ENCODE measurements around the gene TAF5.
A peak's percentile ranks its signal among the peaks of the same experiment; 100 is the strongest.

TAF5 gene

DNA sequence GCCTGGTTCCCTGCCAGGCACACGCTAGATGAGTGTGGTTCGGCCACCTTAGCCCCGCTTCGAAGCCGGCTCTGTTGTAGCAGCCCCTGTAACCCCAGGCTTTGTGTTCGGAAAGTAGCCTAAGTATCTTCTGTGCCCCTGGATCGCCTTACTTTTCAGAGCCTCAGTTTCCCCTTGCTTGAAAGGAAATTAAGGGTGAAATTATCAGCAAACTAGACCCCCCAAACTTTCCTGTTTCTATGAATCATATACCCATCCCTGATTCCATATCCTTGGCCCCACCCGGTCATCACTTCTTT, 29.0 kb downstream of the TAF5 start:
- Histone ChIP-seq H3F3A (ENCODE audit: insufficient read depth, low read length) (no peaks in the 10 kb centered on the region), H3K27me3 (ENCODE audit: insufficient read depth, low read length) (no peaks in the 10 kb centered on the region), H3K79me2 (ENCODE audit: insufficient read depth, low read length) (peaks cover 46% of the 10 kb centered on the region), H3K9ac (ENCODE audit: low read length) (peak overlapping the region; percentile 93), H3K9me3 (ENCODE audit: low read length) (no peaks in the 10 kb centered on the region), H3K27ac (ENCODE audit: low read depth, low read length, poor library complexity, severe bottlenecking) (peak overlapping the region; percentile 22), H2AFZ (ENCODE audit: low read length) (0 out of 2 replicates have a peak overlapping the region, but pooled peaks have one; percentile 26), H3K4me2 (ENCODE audit: low read length) (peak overlapping the region; percentile 78), H4K20me1 (ENCODE audit: insufficient read depth, low read length) (no peaks in the 10 kb centered on the region), H3K36me3 (ENCODE audit: insufficient read depth, low read length) (peaks cover 52% of the 10 kb centered on the region), H3K4me1 (ENCODE audit: insufficient read depth, low read length, severe bottlenecking) (peaks cover 31% of the 10 kb centered on the region), H3K9me2 (ENCODE audit: low read depth, low read length) (no peaks in the 10 kb centered on the region), H3K4me3 (ENCODE audit: low read depth, low read length, poor library complexity, severe bottlenecking) (peak overlapping the region; percentile 85)
- TF ChIP-seq, protein P1, sequence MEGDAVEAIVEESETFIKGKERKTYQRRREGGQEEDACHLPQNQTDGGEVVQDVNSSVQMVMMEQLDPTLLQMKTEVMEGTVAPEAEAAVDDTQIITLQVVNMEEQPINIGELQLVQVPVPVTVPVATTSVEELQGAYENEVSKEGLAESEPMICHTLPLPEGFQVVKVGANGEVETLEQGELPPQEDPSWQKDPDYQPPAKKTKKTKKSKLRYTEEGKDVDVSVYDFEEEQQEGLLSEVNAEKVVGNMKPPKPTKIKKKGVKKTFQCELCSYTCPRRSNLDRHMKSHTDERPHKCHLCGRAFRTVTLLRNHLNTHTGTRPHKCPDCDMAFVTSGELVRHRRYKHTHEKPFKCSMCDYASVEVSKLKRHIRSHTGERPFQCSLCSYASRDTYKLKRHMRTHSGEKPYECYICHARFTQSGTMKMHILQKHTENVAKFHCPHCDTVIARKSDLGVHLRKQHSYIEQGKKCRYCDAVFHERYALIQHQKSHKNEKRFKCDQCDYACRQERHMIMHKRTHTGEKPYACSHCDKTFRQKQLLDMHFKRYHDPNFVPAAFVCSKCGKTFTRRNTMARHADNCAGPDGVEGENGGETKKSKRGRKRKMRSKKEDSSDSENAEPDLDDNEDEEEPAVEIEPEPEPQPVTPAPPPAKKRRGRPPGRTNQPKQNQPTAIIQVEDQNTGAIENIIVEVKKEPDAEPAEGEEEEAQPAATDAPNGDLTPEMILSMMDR (IDR thresholded peaks at IDR 0.05; ENCODE audit: low read length): 0 out of 2 replicates have a peak, but pooled peaks have one; percentile 5
- no peak for TF ChIP-seq EZH2 (IDR thresholded peaks at IDR 0.05; ENCODE audit: borderline replicate concordance, low read length)

- Histone ChIP-seq H3K4me3 (ENCODE audit: low read depth, low read length, poor library complexity, severe bottlenecking) (peak overlapping the region; percentile 85), H2AFZ (ENCODE audit: low read length) (0 out of 2 replicates have a peak overlapping the region, but pooled peaks have one; percentile 26), H3F3A (ENCODE audit: insufficient read depth, low read length) (no peaks in the 10 kb centered on the region), H3K4me2 (ENCODE audit: low read length) (peak overlapping the region; percentile 78), H3K79me2 (ENCODE audit: insufficient read depth, low read length) (peaks cover 46% of the 10 kb centered on the region), H3K4me1 (ENCODE audit: insufficient read depth, low read length, severe bottlenecking) (peaks cover 31% of the 10 kb centered on the region), H3K27me3 (ENCODE audit: insufficient read depth, low read length) (no peaks in the 10 kb centered on the region), H3K9ac (ENCODE audit: low read length) (peak overlapping the region; percentile 93), H3K27ac (ENCODE audit: low read depth, low read length, poor library complexity, severe bottlenecking) (no peak overlapping the region), H4K20me1 (ENCODE audit: insufficient read depth, low read length) (no peaks in the 10 kb centered on the region), H3K9me2 (ENCODE audit: low read depth, low read length) (no peaks in the 10 kb centered on the region), H3K9me3 (ENCODE audit: low read length) (no peaks in the 10 kb centered on the region), H3K36me3 (ENCODE audit: insufficient read depth, low read length) (peaks cover 50% of the 10 kb centered on the region)
- TF ChIP-seq, protein P1 (IDR thresholded peaks at IDR 0.05; ENCODE audit: low read length): no peak
- TF ChIP-seq EZH2 (IDR thresholded peaks at IDR 0.05; ENCODE audit: borderline replicate concordance, low read length): no peak
Observed at GRCh38 chr10:103397191-103397825, 29.5 kb downstream of the TAF5 start.

GRCh38 chr10:103413564-103413963, 45.8 kb downstream of the TAF5 start:
- Histone ChIP-seq H2AFZ (ENCODE audit: low read length) (no peak overlapping the region), H3K27ac (ENCODE audit: low read depth, low read length, poor library complexity, severe bottlenecking) (no peak overlapping the region), H3K36me3 (ENCODE audit: insufficient read depth, low read length) (peaks cover 86% of the 10 kb centered on the region), H3K27me3 (ENCODE audit: insufficient read depth, low read length) (no peaks in the 10 kb centered on the region), H3K9me2 (ENCODE audit: low read depth, low read length) (no peaks in the 10 kb centered on the region), H3K4me1 (ENCODE audit: insufficient read depth, low read length, severe bottlenecking) (no peaks in the 10 kb centered on the region), H3K9ac (ENCODE audit: low read length) (no peak overlapping the region), H3K79me2 (ENCODE audit: insufficient read depth, low read length) (no peaks in the 10 kb centered on the region), H4K20me1 (ENCODE audit: insufficient read depth, low read length) (no peaks in the 10 kb centered on the region), H3K9me3 (ENCODE audit: low read length) (no peaks in the 10 kb centered on the region), H3K4me2 (ENCODE audit: low read length) (no peak overlapping the region), H3K4me3 (ENCODE audit: low read depth, low read length, poor library complexity, severe bottlenecking) (no peak overlapping the region), H3F3A (ENCODE audit: insufficient read depth, low read length) (no peaks in the 10 kb centered on the region)
- no peak for TF ChIP-seq EZH2 (IDR thresholded peaks at IDR 0.05; ENCODE audit: borderline replicate concordance, low read length)
- TF ChIP-seq, protein P1 (IDR thresholded peaks at IDR 0.05; ENCODE audit: low read length): no peak

Measured in OCI-LY1 (cell line).